ENCODE results near the gene TPCN2. TPM values are rescaled to one million over a fixed set of nuclear protein-coding genes. Genes with fewer than 3 reads are reported as not detected.
A peak's percentile ranks its signal among the peaks of the same experiment; 100 is the strongest.

Gene TPCN2
- total RNA-seq, 6 donors from 2014 or later: 12.5 to 61.8 (median 18.8) TPM

GRCh38 chr11:69089258-69089657 is 40.5 kb downstream of the TPCN2 start:
- DNase-seq: no peak
- TF ChIP-seq POLR2AphosphoS5 (IDR thresholded peaks at IDR 0.05): no peak
- TF ChIP-seq POLR2A (IDR thresholded peaks at IDR 0.05): no peak
- no peak for TF ChIP-seq EP300 (IDR thresholded peaks at IDR 0.05)
- no peak for TF ChIP-seq CTCF (IDR thresholded peaks at IDR 0.05)
- Histone ChIP-seq H3K27ac (no peak overlapping the region), H3K36me3 (peaks cover 0 to 48% (median 15%) of the 10 kb centered on the region in 4 donors), H3K27me3 (no peaks in the 10 kb centered on the region), H3K4me3 (no peak overlapping the region), H3K4me1 (peaks cover 0 to 16% (median 3%) of the 10 kb centered on the region in 4 donors), H3K9me3 (no peaks in the 10 kb centered on the region)
- no peak for ATAC-seq (ENCODE audit: low FRiP score in 2 of 2)
- 75 to 83% methylated on average over 7 to 15 of the region's 15 CpGs for WGBS, 2 donors

GRCh38 chr11:69091638-69092165 is 43.0 kb downstream of the TPCN2 start:
- Histone ChIP-seq H3K27ac (no peak overlapping the region), H3K9me3 (no peaks in the 10 kb centered on the region), H3K27me3 (no peaks in the 10 kb centered on the region), H3K4me1 (peaks cover 0 to 16% (median 3%) of the 10 kb centered on the region in 4 donors), H3K36me3 (peaks cover 0 to 31% (median 6%) of the 10 kb centered on the region in 4 donors), H3K4me3 (no peak overlapping the region)
- ATAC-seq (ENCODE audit: low FRiP score in 2 of 2) (no peak), DNase-seq (no peak)
- TF ChIP-seq POLR2A (IDR thresholded peaks at IDR 0.05): no peak
- no peak for TF ChIP-seq EP300 (IDR thresholded peaks at IDR 0.05)
- no peak for TF ChIP-seq CTCF (IDR thresholded peaks at IDR 0.05)
- no peak for TF ChIP-seq POLR2AphosphoS5 (IDR thresholded peaks at IDR 0.05)
- 95 to 97% methylated on average over 4 to 6 of the region's 6 CpGs for WGBS, 2 donors

- WGBS, 2 donors: 94 to 96% methylated on average over 18 of the region's 18 CpGs
- Histone ChIP-seq H3K27me3 (no peaks in the 10 kb centered on the region), H3K9me3 (no peaks in the 10 kb centered on the region), H3K4me3 (no peak overlapping the region), H3K36me3 (peaks cover 0 to 29% (median 4%) of the 10 kb centered on the region in 4 donors), H3K27ac (no peak overlapping the region), H3K4me1 (peaks cover 0 to 16% (median 3%) of the 10 kb centered on the region in 4 donors)
- ATAC-seq (ENCODE audit: low FRiP score in 2 of 2): no peak
- TF ChIP-seq EP300 (IDR thresholded peaks at IDR 0.05) (no peak), POLR2AphosphoS5 (IDR thresholded peaks at IDR 0.05) (no peak), CTCF (IDR thresholded peaks at IDR 0.05) (no peak), POLR2A (IDR thresholded peaks at IDR 0.05) (no peak)
- DNase-seq: peak in 1 of 2 donors; percentile 66
Measured at GRCh38 chr11:69092263-69092662, 43.5 kb downstream of the TPCN2 start.

GRCh38 chr11:69093106-69093505 is 44.4 kb downstream of the TPCN2 start:
- no peaks in the 10 kb centered on the region for H3K27me3 ChIP-seq
- ATAC-seq (ENCODE audit: low FRiP score in 2 of 2) (no peak), DNase-seq (no peak)
- WGBS, 2 donors: 91 to 94% methylated on average over 9 to 10 of the region's 10 CpGs
- H3K27ac ChIP-seq: no peak overlapping the region
- H3K9me3 ChIP-seq: no peaks in the 10 kb centered on the region
- H3K4me3 ChIP-seq: no peak overlapping the region
- TF ChIP-seq POLR2A (IDR thresholded peaks at IDR 0.05) (no peak), POLR2AphosphoS5 (IDR thresholded peaks at IDR 0.05) (no peak), CTCF (IDR thresholded peaks at IDR 0.05) (no peak), EP300 (IDR thresholded peaks at IDR 0.05) (no peak)
- peaks cover 0 to 28% (median 2%) of the 10 kb centered on the region in 4 donors for H3K36me3 ChIP-seq
- H3K4me1 ChIP-seq: peaks cover 0 to 9% (median 0%) of the 10 kb centered on the region in 4 donors

All from upper lobe of left lung (tissue), 6 donors.